IMR-90 (cell line): Measurements from ENCODE around the gene LPIN1. TPM values are rescaled to one million over a fixed set of nuclear protein-coding genes. Genes with fewer than 3 reads are reported as not detected.

Source experiments
- ATAC-seq: fragments of 200-7000 bp; cut with Tn5 transposase; 2 replicates; pipeline ENCODE4 v1.9.1; 2020; ENCODE audit warnings: low read depth, mild to moderate bottlenecking, moderate library complexity
- BruUV-seq: library from RNA; stranded (reverse); fragments of 400-500 nt; replicated peaks from 2 replicates; lab custom pipeline; 2021; lab: Mats Ljungman, UMichigan
- CTCF ChIA-PET: fragments of 300-600 bp; formaldehyde crosslinking; extraction: SDS; loops from one replicate; lab custom pipeline; 2021; ENCODE audit warnings: antibody characterized with exemption; lab: Yijun Ruan, JAX
- POLR2A ChIA-PET: fragments of 300-600 bp; sonication (Branson Sonifier 250); formaldehyde crosslinking; loops from one replicate; lab custom pipeline; 2022; ENCODE audit warnings: antibody characterized with exemption; ENCODE audit not compliant: unreplicated experiment; lab: Charles Lee
- DNase-seq: peaks from one replicate; pipeline ENCODE4 v3.0.0; 2013
- H2AFZ ChIP-seq: replicated peaks from 2 replicates; pipeline ENCODE3; 2013; ENCODE audit warnings: low read length, mild to moderate bottlenecking; ENCODE audit not compliant: poor library complexity
- H2AK5ac ChIP-seq: 2 replicates; pipeline ENCODE4 v1.6.1; 2013; ENCODE audit warnings: low read depth, low read length, inconsistent platforms
- H2AK9ac ChIP-seq: replicated peaks from 2 replicates; pipeline ENCODE3; 2013; ENCODE audit warnings: mild to moderate bottlenecking, low read depth, low read length, moderate library complexity; ENCODE audit not compliant: poor library complexity
- H2BK120ac ChIP-seq: 2 replicates; pipeline ENCODE4 v1.6.1; 2013; ENCODE audit warnings: low read depth, low read length, inconsistent platforms
- H2BK15ac ChIP-seq: 3 replicates; pipeline ENCODE4 v1.6.1; 2013; ENCODE audit warnings: low read depth, low read length, inconsistent platforms
- H2BK20ac ChIP-seq: 2 replicates; pipeline ENCODE4 v1.6.1; 2013; ENCODE audit warnings: low read depth, mild to moderate bottlenecking, inconsistent platforms, low read length, moderate library complexity
- H2BK5ac ChIP-seq: 2 replicates; pipeline ENCODE4 v1.6.1; 2013; ENCODE audit warnings: mild to moderate bottlenecking, low read depth, low read length, inconsistent platforms; ENCODE audit not compliant: poor library complexity, severe bottlenecking
- H3K14ac ChIP-seq: replicated peaks from 2 replicates; pipeline ENCODE4 v1.6.1; 2013; ENCODE audit warnings: low read depth, low read length, inconsistent platforms
- H3K18ac ChIP-seq: 2 replicates; pipeline ENCODE4 v1.6.1; 2013; ENCODE audit warnings: low read depth, low read length, control low read depth
- H3K23ac ChIP-seq: 2 replicates; pipeline ENCODE4 v1.6.1; 2013; ENCODE audit warnings: low read depth, low read length, inconsistent platforms
- H3K27ac ChIP-seq: 2 replicates; pipeline ENCODE4 v1.5.1; 2013; ENCODE audit warnings: mild to moderate bottlenecking, control low read depth, low read length; ENCODE audit not compliant: insufficient read depth
- H3K27me3 ChIP-seq: 2 replicates; pipeline ENCODE4 v1.6.1; 2013; ENCODE audit warnings: low read length; ENCODE audit not compliant: control insufficient read depth, insufficient read depth
- H3K36me3 ChIP-seq: 2 replicates; pipeline ENCODE4 v1.6.1; 2013; ENCODE audit warnings: low read length, mixed read lengths; ENCODE audit not compliant: control insufficient read depth, insufficient read depth
- H3K4ac ChIP-seq: 2 replicates; pipeline ENCODE4 v1.6.1; 2013; ENCODE audit warnings: low read depth, low read length, inconsistent platforms
- H3K4me1 ChIP-seq: 2 replicates; pipeline ENCODE4 v1.6.1; 2013; ENCODE audit warnings: low read length, mixed read lengths; ENCODE audit not compliant: control insufficient read depth, insufficient read depth
- H3K4me2 ChIP-seq: 2 replicates; pipeline ENCODE4 v1.6.1; 2013; ENCODE audit warnings: low read depth, mild to moderate bottlenecking, control low read depth, low read length, moderate library complexity
- H3K4me3 ChIP-seq: 2 replicates; pipeline ENCODE4 v1.5.1; 2013; ENCODE audit warnings: low read depth, mild to moderate bottlenecking, control low read depth, low read length, moderate library complexity; ENCODE audit not compliant: insufficient read depth
- H3K56ac ChIP-seq: 2 replicates; pipeline ENCODE4 v1.6.1; 2013; ENCODE audit warnings: low read length, inconsistent platforms; ENCODE audit not compliant: insufficient read depth; ENCODE audit errors: extremely low read depth
- H3K79me1 ChIP-seq, 2 experiments: 2 replicates each; pipeline ENCODE4 v1.6.1; 2013; ENCODE audit warnings: low read length in 2 of 2, inconsistent platforms in 1 of 2, low read depth in 1 of 2
- H3K9ac ChIP-seq: 2 replicates; pipeline ENCODE4 v1.6.1; 2013; ENCODE audit warnings: low read depth, low read length, control low read depth
- H3K9me1 ChIP-seq: 2 replicates; pipeline ENCODE4 v1.6.1; 2013; ENCODE audit warnings: low read length, inconsistent platforms; ENCODE audit not compliant: insufficient read depth
- H3K9me3 ChIP-seq: 2 replicates; pipeline ENCODE4 v1.6.1; 2013; ENCODE audit warnings: low read length; ENCODE audit not compliant: control insufficient read depth, insufficient read depth
- H4K20me1 ChIP-seq: 2 replicates; pipeline ENCODE4 v1.6.1; 2013; ENCODE audit warnings: low read length, inconsistent platforms; ENCODE audit not compliant: insufficient read depth
- H4K5ac ChIP-seq: 2 replicates; pipeline ENCODE4 v1.6.1; 2013; ENCODE audit warnings: mild to moderate bottlenecking, low read depth, low read length, control low read depth
- H4K8ac ChIP-seq, 2 experiments: 2 replicates each; pipeline ENCODE4 v1.6.1; 2013; ENCODE audit warnings: low read depth in 2 of 2, low read length in 2 of 2, control low read depth in 1 of 2, inconsistent platforms in 1 of 2
- H4K91ac ChIP-seq: 2 replicates; pipeline ENCODE4 v1.6.1; 2013; ENCODE audit warnings: low read depth, low read length, inconsistent platforms; ENCODE audit not compliant: insufficient read depth
- BHLHE40 ChIP-seq: fragments of 150-350 bp; IDR thresholded peaks from 2 replicates; pipeline ENCODE4 v1.6.1; 2016; ENCODE audit warnings: mild to moderate bottlenecking, low read depth, low read length
- CTCF ChIP-seq: conservative IDR thresholded peaks from 2 replicates; pipeline ENCODE4 v1.5.1; 2012; ENCODE audit warnings: mild to moderate bottlenecking, low read depth, low read length, improper control_type of control experiment
- ELK1 ChIP-seq: fragments of 150-350 bp; IDR thresholded peaks from 2 replicates; pipeline ENCODE4 v1.6.1; 2016; ENCODE audit warnings: low read depth, mild to moderate bottlenecking, low read length, moderate library complexity, borderline replicate concordance
- FOS ChIP-seq: fragments of 150-350 bp; IDR thresholded peaks from 2 replicates; pipeline ENCODE4 v1.6.1; 2016; ENCODE audit warnings: low read depth, low read length
- MAFK ChIP-seq: IDR thresholded peaks from 2 replicates; pipeline ENCODE4 v1.6.1; 2012; ENCODE audit warnings: low read depth, low read length, improper control_type of control experiment
- NFE2L2 ChIP-seq: fragments of 150-350 bp; IDR thresholded peaks from 2 replicates; pipeline ENCODE4 v1.6.1; 2016; ENCODE audit warnings: low read depth, mild to moderate bottlenecking, low read length
- RAD21 ChIP-seq: IDR thresholded peaks from 2 replicates; pipeline ENCODE4 v1.6.1; 2012; ENCODE audit warnings: low read length, improper control_type of control experiment
- RCOR1 ChIP-seq: IDR thresholded peaks from 2 replicates; pipeline ENCODE4 v1.6.1; 2012; ENCODE audit warnings: mild to moderate bottlenecking, low read length, improper control_type of control experiment; ENCODE audit not compliant: insufficient replicate concordance
- RFX5 ChIP-seq: IDR thresholded peaks from 2 replicates; pipeline ENCODE4 v1.8.0; 2012; ENCODE audit warnings: low read depth, mild to moderate bottlenecking, low read length, moderate library complexity
- USF2 ChIP-seq: fragments of 150-350 bp; IDR thresholded peaks from 2 replicates; pipeline ENCODE4 v1.6.1; 2017; ENCODE audit warnings: mild to moderate bottlenecking, antibody characterized with exemption, low read length, low read depth
- WGBS, 2 experiments: methylation state at CpG; one replicate each; pipeline versions ENCODE4 v1.1.5 to v1.1.7; 2013; ENCODE audit warnings: missing lambda C conversion rate in 2 of 2; ENCODE audit not compliant: insufficient read length in 1 of 2; ENCODE audit errors: extremely low coverage in 2 of 2; 5-methylcytosine and 5-hydroxymethylcytosine counted together
- dilution Hi-C: fragments of 300-500 bp; cut with HindIII; formaldehyde crosslinking; loops from one replicate; pipeline ENCODE4 v1.14.3; 2018; ENCODE audit warnings: low sequenced_read_pairs; ENCODE audit not compliant: unreplicated experiment
- in situ Hi-C: fragments of 300-500 bp; cut with MboI; formaldehyde crosslinking; loops from 3 replicates; pipeline ENCODE4 v1.14.3; 2019; ENCODE audit warnings: low sequenced_read_pairs, inconsistent platforms, mixed read lengths
- intact Hi-C: fragments of 100-400 bp; cut with micrococcal nuclease; formaldehyde crosslinking; loops from 2 replicates; pipeline ENCODE4 v1.10.0; 2022
- polyA plus RNA-seq, 3 experiments: library from polyadenylated mRNA; depleted of rRNA; stranded (reverse); fragments of >200 nt; gene quantifications; 2 replicates each; pipeline ENCODE4 v1.2.3, GENCODE V29; 2012; ENCODE audit warnings: low replicate concordance in 1 of 3
- total RNA-seq: library from RNA; depleted of rRNA; stranded (reverse); fragments of >200 nt; gene quantifications from 2 replicates; pipeline ENCODE4 v1.2.3, GENCODE V29; 2012

Gene LPIN1
- total and polyA plus RNA-seq, 2 of the 4 experiments (the other 2 are of a cell fraction), result 21.3 to 25.1 TPM

GRCh38 chr2:11777066-11777782, 30.8 kb downstream of the LPIN1 start:
- Histone ChIP-seq H3K27me3 (no peaks in the 10 kb centered on the region), H3K36me3 (peaks cover 22% of the 10 kb centered on the region)

More at GRCh38 chr2:11777066-11777782, 30.8 kb downstream of the LPIN1 start:
- H2BK5ac ChIP-seq, result no peak overlapping the region
- no peak overlapping the region for H2BK120ac ChIP-seq
- ChIA-PET CTCF (interaction anchor here (1.0 kb wide), 1 partner anchor 89 kb away, joined by 3 read pairs; no protein-coding TSS in a partner anchor), POLR2A (no interaction called here)
- no peak overlapping the region for H3K56ac ChIP-seq
- ATAC-seq (no peak), DNase-seq (no peak)
- H3K9me3 ChIP-seq, result no peaks in the 10 kb centered on the region
- no peak overlapping the region for H3K23ac ChIP-seq
- no TSS peak for BruUV-seq
- H3K4me3 ChIP-seq, result no peak overlapping the region
- H2AK5ac ChIP-seq, result no peak overlapping the region
- no peak overlapping the region for H3K14ac ChIP-seq
- in situ Hi-C loops (loop anchor here (10.0 kb wide), 1 partner anchor 302 kb away; no protein-coding TSS in a partner anchor), dilution Hi-C loops (no loop called here), intact Hi-C loops (loop anchor here (5.0 kb wide), 1 partner anchor 645 kb away; a partner anchor contains a TSS)
- H3K18ac ChIP-seq, result no peak overlapping the region
- H4K8ac ChIP-seq, result no peak overlapping the region
- no peak overlapping the region for H2AK9ac ChIP-seq
- no peak overlapping the region for H4K91ac ChIP-seq
- no peak overlapping the region for H3K27ac ChIP-seq
- H3K4ac ChIP-seq, result no peak overlapping the region
- H3K9me1 ChIP-seq, result peaks cover 4% of the 10 kb centered on the region
- H3K9ac ChIP-seq, result no peak overlapping the region
- no peak overlapping the region for H2AFZ ChIP-seq
- H2BK20ac ChIP-seq, result no peak overlapping the region
- no peak overlapping the region for H2BK15ac ChIP-seq
- H4K20me1 ChIP-seq, result no peaks in the 10 kb centered on the region
- no peak for TF ChIP-seq MAFK
- no peak for TF ChIP-seq BHLHE40
- TF ChIP-seq USF2, result no peak
- no peak for TF ChIP-seq ELK1
- TF ChIP-seq RAD21, result no peak
- TF ChIP-seq RFX5, result no peak
- no peak for TF ChIP-seq NFE2L2
- no peak for TF ChIP-seq FOS
- no peak for TF ChIP-seq RCOR1
- TF ChIP-seq CTCF, result no peak
- H4K5ac ChIP-seq, result no peak overlapping the region
- peaks cover 0 to 9% of the 10 kb centered on the region in 2 experiments; a peak in 1 of 4 replicates for H3K79me1 ChIP-seq
- no peak overlapping the region for H3K4me2 ChIP-seq
- H3K4me1 ChIP-seq, result peaks cover 7% of the 10 kb centered on the region
- 94% methylated on average over 7 of the region's 24 CpGs; no CpG with 5 or more reads in 1 of the 2 experiments for WGBS, 2 experiments
